CD4-positive, alpha-beta T cell treated with Interleukin-17A for 4 hours (primary cell): Measurements from ENCODE around the gene SLC34A3.

ENCODE experiments used
- DNase-seq: peaks from one replicate; pipeline ENCODE4 v3.0.0-alpha.2; 2020; ENCODE audit warnings: mixed read lengths

The SLC34A3 gene

GRCh38 chr9:137230705-137231371 is at the start of gene SLC34A3:
Gene SLC34A3 (plus strand): TSS chr9:137230901. CDS start chr9:137231703, 802 bp downstream.
- DNase-seq: no peak

- no peak for DNase-seq
Observed at GRCh38 chr9:137181680-137182079, 49.0 kb upstream of the SLC34A3 start.

GRCh38 chr9:137182836-137183235 is 47.9 kb upstream of the SLC34A3 start:
- DNase-seq: no peak

GRCh38 chr9:137183980-137184595 is 46.6 kb upstream of the SLC34A3 start:
- no peak for DNase-seq

GRCh38 chr9:137184881-137185660 is 45.6 kb upstream of the SLC34A3 start:
- no peak for DNase-seq

- DNase-seq: no peak
Observed at GRCh38 chr9:137185921-137186320, 44.8 kb upstream of the SLC34A3 start.

DNA sequence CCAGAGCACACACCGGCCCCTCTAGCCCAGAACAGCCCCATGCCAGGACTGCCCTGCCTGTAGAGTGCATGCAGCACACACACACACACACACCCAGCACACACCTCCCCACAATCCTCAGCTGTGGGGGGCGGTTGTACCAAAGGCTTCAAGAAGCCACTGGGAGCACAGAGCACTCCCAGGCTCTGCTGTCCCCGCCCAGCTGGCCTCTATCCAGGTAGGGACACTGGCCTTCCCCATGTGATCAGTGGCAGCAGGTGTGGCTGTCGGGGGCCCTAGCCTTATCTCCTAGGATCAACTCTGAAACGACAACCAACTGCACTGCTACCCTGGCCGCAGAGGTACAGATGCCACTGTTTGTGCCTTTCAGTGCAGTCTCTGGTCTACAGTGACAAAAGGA is 44.3 kb upstream of the SLC34A3 start:
- no peak for DNase-seq

DNA sequence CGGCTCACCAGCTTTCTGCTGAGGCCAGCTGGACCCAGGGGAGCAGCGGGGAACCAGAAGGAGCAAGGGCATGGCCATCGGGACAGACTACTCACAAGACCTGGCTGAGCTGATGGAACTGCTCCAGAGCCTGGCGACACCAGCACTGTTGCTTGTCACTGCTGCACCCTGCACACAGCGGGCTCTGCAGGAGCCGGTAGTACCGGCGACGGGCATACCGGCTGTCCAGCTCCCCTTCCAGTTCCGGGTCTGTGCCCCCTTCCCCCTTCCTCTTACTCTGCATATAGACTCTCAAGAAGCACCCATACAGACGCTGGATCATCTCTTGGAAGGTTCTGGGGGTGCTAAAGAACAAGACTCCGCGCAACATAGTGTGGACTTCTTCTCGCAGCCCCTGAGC is 43.3 kb upstream of the SLC34A3 start:
- no peak for DNase-seq

- DNase-seq: no peak
Observed at GRCh38 chr9:137188086-137188489, 42.6 kb upstream of the SLC34A3 start.

DNA sequence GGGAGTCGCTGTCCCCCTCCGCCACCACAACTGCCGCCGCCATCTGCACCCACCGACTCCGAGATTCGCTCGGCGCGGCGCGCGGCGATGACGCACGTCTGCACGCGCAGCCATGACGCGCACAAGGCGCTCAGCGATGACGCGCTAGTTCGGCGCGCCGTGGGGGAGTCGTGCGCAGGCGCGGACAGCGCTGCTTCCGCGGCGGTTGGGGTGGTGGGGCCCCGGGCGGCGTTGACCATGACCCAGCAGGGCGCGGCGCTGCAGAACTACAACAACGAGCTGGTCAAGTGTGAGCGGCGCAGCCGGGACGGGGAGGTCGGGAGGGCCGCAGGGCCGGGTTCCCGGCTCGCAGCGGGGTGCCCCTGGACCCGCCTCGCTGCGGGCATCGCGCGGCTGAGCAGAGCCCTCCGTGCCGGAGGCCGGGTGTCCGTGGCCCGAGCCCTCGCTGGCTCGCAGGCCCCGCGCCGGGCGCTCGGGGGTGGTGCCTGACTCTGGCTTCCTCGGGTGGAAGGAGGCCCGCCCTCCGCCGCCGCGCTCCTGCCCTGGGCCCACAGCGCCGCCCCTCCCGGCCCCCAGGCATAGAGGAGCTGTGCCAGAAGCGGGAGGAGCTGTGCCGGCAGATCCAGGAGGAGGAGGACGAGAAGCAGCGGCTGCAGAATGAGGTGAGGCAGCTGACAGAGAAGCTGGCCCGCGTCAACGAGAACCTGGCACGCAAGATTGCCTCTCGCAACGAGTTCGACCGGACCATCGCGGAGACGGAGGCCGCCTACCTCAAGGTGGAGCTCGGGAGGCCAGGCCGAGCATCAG is 42.0 kb upstream of the SLC34A3 start, which contains the start of the genes ANAPC2 and SSNA1:
ANAPC2 (minus strand) TSS at position 71 of the 807 bp plus-strand sequence; CDS start at position 43, 28 bp downstream.
SSNA1 (plus strand) TSS at position 187 of the 807 bp plus-strand sequence; CDS start at position 238, 51 bp downstream.
- DNase-seq: peak; percentile 94

GRCh38 chr9:137189297-137190295 is 41.1 kb upstream of the SLC34A3 start:
- no peak for DNase-seq

GRCh38 chr9:137190315-137190856 is 40.3 kb upstream of the SLC34A3 start:
- DNase-seq: no peak

GRCh38 chr9:137191245-137191644 is 39.5 kb upstream of the SLC34A3 start:
- DNase-seq: no peak

GRCh38 chr9:137191691-137192447 is 38.8 kb upstream of the SLC34A3 start:
- DNase-seq: no peak

DNA sequence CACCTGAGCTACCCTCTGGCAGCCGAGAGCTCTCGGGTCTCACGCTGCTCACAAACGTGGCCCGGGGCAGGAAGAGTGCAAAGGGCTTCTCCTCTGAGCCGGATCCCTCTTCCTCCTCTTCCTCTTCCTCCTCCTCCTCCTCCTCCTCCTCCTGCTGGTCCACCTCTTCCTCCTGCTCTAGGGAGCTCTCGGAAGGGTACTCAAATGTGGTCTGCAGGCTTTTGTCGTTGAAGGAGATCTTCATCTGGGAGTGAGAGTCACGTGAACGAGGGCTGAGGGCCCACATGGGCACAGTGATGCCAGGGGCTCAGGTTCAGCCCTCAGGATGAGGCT is 38.3 kb upstream of the SLC34A3 start:
- no peak for DNase-seq

DNA sequence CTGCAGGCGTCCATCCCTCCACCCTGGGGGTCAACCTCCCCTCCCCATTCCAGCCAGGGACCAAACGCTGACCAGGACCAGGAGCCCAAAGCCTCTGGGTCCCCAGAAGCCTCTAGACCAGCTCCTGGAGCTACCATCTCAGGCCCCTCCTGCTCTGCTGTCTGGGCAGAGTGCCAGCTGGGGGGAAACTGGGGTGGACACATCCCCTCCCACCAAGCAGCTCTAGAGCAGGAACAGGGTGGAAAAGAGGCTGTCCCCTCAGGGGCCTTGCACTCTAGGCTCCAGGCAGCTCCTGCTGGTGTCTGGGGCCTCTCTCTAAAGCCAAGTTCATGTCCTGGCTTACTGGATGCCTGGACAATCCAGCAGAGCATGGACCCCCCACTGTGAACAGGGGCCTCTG is 37.8 kb upstream of the SLC34A3 start:
- DNase-seq: no peak

DNA sequence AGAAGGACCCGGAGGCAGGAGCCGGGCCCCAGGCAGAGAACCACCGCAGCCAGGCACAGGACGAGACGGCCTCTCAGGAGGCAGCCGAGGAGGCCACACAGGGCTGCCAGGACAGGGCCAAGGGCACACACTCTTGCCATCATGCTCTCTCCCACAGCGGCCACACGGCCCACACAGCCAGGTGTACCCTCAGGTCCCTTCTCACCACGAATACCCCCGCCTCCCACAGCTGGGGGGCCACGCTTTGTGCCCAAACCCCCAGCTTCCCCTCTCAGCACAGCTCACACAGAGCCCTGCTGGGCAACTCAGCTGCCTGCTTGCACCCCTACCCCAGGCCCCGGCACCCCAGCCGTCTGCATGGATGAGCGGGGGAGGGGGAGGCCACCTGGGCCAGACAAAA is 36.9 kb upstream of the SLC34A3 start:
- no peak for DNase-seq

DNA sequence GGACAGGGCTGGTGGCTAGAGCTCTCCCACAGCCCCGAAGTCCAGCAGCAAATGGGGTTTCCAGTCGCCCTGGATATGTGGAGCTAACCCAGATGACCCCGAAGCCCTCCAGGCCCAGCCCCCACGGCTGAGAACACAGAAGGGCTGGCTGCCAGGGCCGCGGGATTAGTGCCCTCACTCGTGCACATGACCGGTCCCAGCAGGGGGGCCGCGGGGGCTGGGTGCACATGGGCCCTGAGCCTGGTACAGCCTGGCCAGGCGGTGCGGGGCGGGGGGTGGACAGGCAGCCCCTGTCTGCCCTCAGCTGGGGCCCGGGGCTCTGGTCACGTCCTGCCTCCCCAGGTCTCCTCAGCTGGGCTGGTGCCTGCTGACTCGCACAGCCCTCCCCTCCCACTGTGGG is 36.3 kb upstream of the SLC34A3 start:
- DNase-seq: no peak

DNA sequence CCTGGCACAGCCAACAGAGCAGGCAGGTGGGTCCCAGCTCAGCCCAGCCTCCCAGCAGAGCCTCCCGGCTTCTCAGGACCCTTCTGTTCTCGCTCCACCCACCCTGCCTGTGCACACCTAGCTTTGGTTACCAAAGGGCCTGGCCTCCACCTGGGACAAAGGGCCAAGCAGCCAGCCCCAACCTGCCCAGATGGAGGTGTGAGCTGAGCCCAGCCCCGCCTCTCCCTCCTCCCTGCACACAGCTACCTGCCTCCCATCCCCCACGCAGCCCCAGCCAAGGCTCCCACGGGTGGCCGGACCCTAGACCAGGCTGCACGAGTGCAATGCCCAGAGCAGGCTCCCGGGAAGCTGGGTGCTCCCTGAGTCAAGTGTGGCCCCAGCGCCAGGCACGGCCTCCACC is 35.8 kb upstream of the SLC34A3 start:
- DNase-seq: no peak

DNA sequence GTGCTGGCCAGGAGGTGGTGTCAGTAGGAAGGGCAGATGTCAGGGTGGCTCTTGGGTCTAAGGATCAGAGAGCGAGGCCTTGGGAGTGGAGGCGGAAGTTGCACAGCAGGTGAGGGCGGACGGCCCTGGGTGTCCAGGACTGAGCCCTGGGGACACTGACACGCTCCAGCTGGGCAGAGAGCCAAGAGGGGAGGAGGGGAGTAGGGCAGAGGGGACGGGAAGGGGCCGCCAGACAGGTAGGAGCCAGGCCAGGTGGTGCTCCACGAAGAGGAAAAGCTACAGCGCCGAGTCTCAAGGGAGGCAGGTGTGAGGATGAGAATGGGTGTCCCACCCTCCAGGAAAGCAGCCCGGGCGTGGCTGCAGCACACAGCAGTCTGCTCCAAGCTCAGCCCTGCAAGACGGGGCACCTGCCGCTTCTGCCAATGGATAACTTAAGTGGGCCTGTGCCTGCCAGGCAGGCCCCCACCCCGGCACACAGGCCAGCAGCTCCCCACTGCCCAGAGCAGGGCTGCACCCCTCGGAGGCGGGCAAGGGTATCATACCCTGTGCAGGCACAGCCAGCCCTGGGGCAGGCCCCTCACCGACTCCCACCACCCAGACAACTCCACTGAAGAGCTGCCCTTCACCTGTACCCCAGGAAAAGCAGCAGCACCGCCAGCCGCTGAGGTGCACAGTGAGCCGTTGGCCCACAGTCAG is 35.0 kb upstream of the SLC34A3 start:
- no peak for DNase-seq
